HEK293 (cell line): ENCODE results near the gene COL18A1.
A peak's percentile ranks its signal among the peaks of the same experiment; 100 is the strongest.

Experiments used
- CTCF ChIA-PET: fragments of 350-600 bp; formaldehyde crosslinking; extraction: SDS; loops from one replicate; lab custom pipeline; 2021; ENCODE audit warnings: antibody characterized with exemption; lab: Yijun Ruan, JAX
- POLR2A ChIA-PET: fragments of 300-600 bp; formaldehyde crosslinking; extraction: SDS; loops from one replicate; lab custom pipeline; 2020; ENCODE audit warnings: antibody characterized with exemption, inconsistent platforms; lab: Yijun Ruan, JAX
- H3K27ac ChIP-seq: fragments of 200-500 bp; sonication (Bioruptor generic); 2 replicates; pipeline ENCODE4 v1.5.1; 2014; ENCODE audit warnings: low read depth, low read length, control low read depth, inconsistent platforms; ENCODE audit errors: extremely low read depth
- H3K36me3 ChIP-seq, 2 experiments: fragments of 200-500 bp in 1 of 2; sonication (Bioruptor generic) in 1 of 2; 1 replicate in 1 of 2; 2 replicates in 1 of 2; pipeline ENCODE4 v1.5.1; 2014 to 2017; ENCODE audit warnings: inconsistent platforms in 2 of 2, low read length in 2 of 2; ENCODE audit not compliant: control insufficient read depth in 2 of 2, insufficient read depth in 1 of 2
- H3K4me1 ChIP-seq: fragments of 200-500 bp; sonication (Bioruptor generic); 2 replicates; pipeline ENCODE4 v1.5.1; 2014; ENCODE audit warnings: mild to moderate bottlenecking, low read length, inconsistent platforms; ENCODE audit not compliant: control insufficient read depth, insufficient read depth
- H3K4me3 ChIP-seq: 2 replicates; pipeline ENCODE4 v1.5.1; 2011; ENCODE audit warnings: low read depth, mild to moderate bottlenecking, control low read depth, low read length, moderate library complexity
- H3K9me3 ChIP-seq: fragments of 200-500 bp; sonication (Bioruptor generic); 2 replicates; pipeline ENCODE4 v1.5.1; 2014; ENCODE audit warnings: low read depth, low read length, inconsistent platforms; ENCODE audit not compliant: control insufficient read depth, insufficient read depth
- KLF16 ChIP-seq: fragments of 450-650 bp; formaldehyde crosslinking; IDR thresholded peaks from 2 replicates; pipeline ENCODE4 v1.5.1; 2017; ENCODE audit warnings: missing biosample characterization, missing genetic modification characterization
- PRDM2 ChIP-seq: fragments of 450-650 bp; formaldehyde crosslinking; IDR thresholded peaks from 2 replicates; pipeline ENCODE4 v1.5.1; 2016; ENCODE audit warnings: missing biosample characterization, missing genetic modification characterization, borderline replicate concordance
- PRDM4 ChIP-seq: fragments of 450-650 bp; formaldehyde crosslinking; IDR thresholded peaks from 2 replicates; pipeline ENCODE4 v1.5.1; 2017; ENCODE audit warnings: missing biosample characterization, missing genetic modification characterization
- SCRT2 ChIP-seq: fragments of 450-650 bp; formaldehyde crosslinking; IDR thresholded peaks from 2 replicates; pipeline ENCODE4 v1.5.1; 2016; ENCODE audit warnings: missing biosample characterization, missing genetic modification characterization
- SETDB1 ChIP-seq: IDR thresholded peaks from one replicate; pipeline ENCODE4 v1.6.1; 2017; ENCODE audit warnings: mild to moderate bottlenecking, low read length, moderate library complexity, mixed read lengths; ENCODE audit not compliant: insufficient read length
- SP7 ChIP-seq: fragments of 450-650 bp; formaldehyde crosslinking; IDR thresholded peaks from 2 replicates; pipeline ENCODE4 v1.5.1; 2016; ENCODE audit warnings: missing biosample characterization, missing genetic modification characterization
- WT1 ChIP-seq: fragments of 450-650 bp; formaldehyde crosslinking; IDR thresholded peaks from 2 replicates; pipeline ENCODE4 v1.5.1; 2016; ENCODE audit warnings: missing biosample characterization, missing genetic modification characterization
- ZBTB20 ChIP-seq: fragments of 450-650 bp; formaldehyde crosslinking; IDR thresholded peaks from 2 replicates; pipeline ENCODE4 v1.5.1; 2016; ENCODE audit warnings: missing biosample characterization, missing genetic modification characterization
- ZBTB44 ChIP-seq: fragments of 450-650 bp; IDR thresholded peaks from 2 replicates; pipeline ENCODE4 v1.5.1; 2018; ENCODE audit warnings: missing biosample characterization, mild to moderate bottlenecking, missing genetic modification characterization
- ZNF140 ChIP-seq: fragments of 450-650 bp; formaldehyde crosslinking; IDR thresholded peaks from 2 replicates; pipeline ENCODE4 v1.5.1; 2016; ENCODE audit warnings: missing biosample characterization, missing genetic modification characterization
- ZNF18 ChIP-seq: fragments of 450-650 bp; formaldehyde crosslinking; IDR thresholded peaks from 2 replicates; pipeline ENCODE4 v1.5.1; 2016; ENCODE audit warnings: missing biosample characterization, missing genetic modification characterization
- ZNF202 ChIP-seq: fragments of 450-650 bp; formaldehyde crosslinking; IDR thresholded peaks from 2 replicates; pipeline ENCODE4 v1.5.1; 2016; ENCODE audit warnings: missing biosample characterization, missing genetic modification characterization, borderline replicate concordance
- ZNF239 ChIP-seq: fragments of 450-650 bp; formaldehyde crosslinking; IDR thresholded peaks from 2 replicates; pipeline ENCODE4 v1.5.1; 2016; ENCODE audit warnings: missing biosample characterization, missing genetic modification characterization
- ZNF292 ChIP-seq: fragments of 450-650 bp; formaldehyde crosslinking; IDR thresholded peaks from 2 replicates; pipeline ENCODE4 v1.5.1; 2016; ENCODE audit warnings: low read depth, missing biosample characterization, missing genetic modification characterization, borderline replicate concordance
- ZNF692 ChIP-seq: fragments of 450-650 bp; formaldehyde crosslinking; IDR thresholded peaks from 2 replicates; pipeline ENCODE4 v1.5.1; 2016; ENCODE audit warnings: missing biosample characterization, missing genetic modification characterization
- ZNF704 ChIP-seq: fragments of 450-650 bp; formaldehyde crosslinking; IDR thresholded peaks from 2 replicates; pipeline ENCODE4 v1.5.1; 2016; ENCODE audit warnings: missing biosample characterization, missing genetic modification characterization
- ZNF76 ChIP-seq: fragments of 450-650 bp; formaldehyde crosslinking; IDR thresholded peaks from 2 replicates; pipeline ENCODE4; 2016; ENCODE audit warnings: low read depth, missing biosample characterization, missing genetic modification characterization, borderline replicate concordance

The COL18A1 gene

GRCh38 chr21:45478115-45478801, 73.3 kb downstream of the COL18A1 start (continued):
- TF ChIP-seq ZNF76 (0 out of 2 replicates have a peak, but pooled peaks have one; percentile 25), SP7 (tag by site-specific recombination) (peak; percentile 42; the same call in 1 of the 2 replicates), ZNF292 (tag by site-specific recombination) (no peak)

- Histone ChIP-seq H3K27ac (no peak overlapping the region), H3K4me1 (no peaks in the 10 kb centered on the region), H3K4me3 (no peak overlapping the region), H3K36me3 (peaks cover 3 to 71% of the 10 kb centered on the region in 2 experiments; a peak in 2 of 3 replicates), H3K9me3 (no peaks in the 10 kb centered on the region)
- CTCF ChIA-PET = interaction anchor here (0.6 to 2.7 kb wide), 8 partner anchors 15 to 340 kb away, joined by 3 to 8 read pairs (median 4); no protein-coding TSS in a partner anchor
- POLR2A ChIA-PET = interaction anchor here (0.6 kb wide), 1 partner anchor 1837 kb away, joined by 3 read pairs; no protein-coding TSS in a partner anchor
- TF ChIP-seq ZBTB44 (tag by site-specific recombination) (no peak), SCRT2 (tag by site-specific recombination) (peak; percentile 22; the same call in 1 of the 2 replicates), ZNF202 (tag by site-specific recombination) (no peak), SETDB1 (no peak), ZNF239 (tag by site-specific recombination) (no peak), ZNF18 (tag by site-specific recombination) (peak; percentile 98), ZBTB20 (tag by site-specific recombination) (no peak), ZNF140 (tag by site-specific recombination) (no peak), ZNF692 (tag by site-specific recombination) (no peak), KLF16 (tag by site-specific recombination) (no peak), PRDM4 (tag by site-specific recombination) (no peak), WT1 (tag by site-specific recombination) (no peak), ZNF704 (0 out of 2 replicates have a peak, but pooled peaks have one; percentile 31), PRDM2 (tag by site-specific recombination) (0 out of 2 replicates have a peak, but pooled peaks have one; percentile 89)
Observed at GRCh38 chr21:45478816-45479669, 74.1 kb downstream of the COL18A1 start.
